GM12892 (cell line): ENCODE measurements around the gene KRT79.

ENCODE experiments used
- DNase-seq: peaks from one replicate; pipeline ENCODE4 v3.0.0; 2011; ENCODE audit not compliant: insufficient read length
- FAIRE-seq: peaks from 2 replicates; lab custom pipeline; 2011; peaks lifted over from hg19 to GRCh38; lab: Jason Lieb, UNC
- POLR2A ChIP-seq: IDR thresholded peaks from 2 replicates; pipeline ENCODE4 v1.6.1; 2011; ENCODE audit warnings: low read depth, low read length, control low read depth
- POLR2AphosphoS5 ChIP-seq: IDR thresholded peaks from 2 replicates; pipeline ENCODE4 v1.6.1; 2011; ENCODE audit warnings: low read depth, low read length, control low read depth
- TAF1 ChIP-seq: IDR thresholded peaks from 2 replicates; pipeline ENCODE4 v1.6.1; 2011; ENCODE audit warnings: low read depth, mild to moderate bottlenecking, control low read depth, low read length, borderline replicate concordance

The KRT79 gene

GRCh38 chr12:52851787-52852186 lies 17.7 kb upstream of the KRT79 start:
- FAIRE-seq, result no peak
- TF ChIP-seq POLR2A, result no peak
- TF ChIP-seq POLR2AphosphoS5, result no peak
- TF ChIP-seq TAF1, result no peak
- no peak for DNase-seq

DNA sequence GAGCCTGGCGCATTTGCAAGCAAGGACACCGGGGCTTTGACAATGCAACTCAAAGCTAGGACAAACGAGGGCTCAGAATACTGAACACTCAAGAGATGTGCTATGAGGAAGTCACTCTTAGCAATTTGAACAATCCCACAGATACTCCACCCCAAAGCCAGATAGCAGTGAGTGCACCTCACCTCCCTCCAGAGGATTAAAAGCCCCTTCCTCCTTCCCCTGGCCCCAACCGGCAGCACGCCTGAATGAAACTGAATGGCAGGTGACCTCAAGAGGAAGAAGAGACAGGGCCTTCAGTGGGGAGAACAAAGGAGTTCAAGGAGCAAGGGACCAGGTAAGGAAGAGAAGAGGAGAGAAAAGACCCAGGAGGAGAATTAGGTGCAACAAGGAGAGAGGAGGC lies 16.6 kb upstream of the KRT79 start:
- FAIRE-seq (no peak), DNase-seq (no peak)
- no peak for TF ChIP-seq POLR2AphosphoS5

- no peak for FAIRE-seq
- TF ChIP-seq TAF1 (no peak), POLR2AphosphoS5 (no peak), POLR2A (no peak)
- no peak for DNase-seq
Observed at GRCh38 chr12:52849511-52849910, 15.4 kb upstream of the KRT79 start.

DNA sequence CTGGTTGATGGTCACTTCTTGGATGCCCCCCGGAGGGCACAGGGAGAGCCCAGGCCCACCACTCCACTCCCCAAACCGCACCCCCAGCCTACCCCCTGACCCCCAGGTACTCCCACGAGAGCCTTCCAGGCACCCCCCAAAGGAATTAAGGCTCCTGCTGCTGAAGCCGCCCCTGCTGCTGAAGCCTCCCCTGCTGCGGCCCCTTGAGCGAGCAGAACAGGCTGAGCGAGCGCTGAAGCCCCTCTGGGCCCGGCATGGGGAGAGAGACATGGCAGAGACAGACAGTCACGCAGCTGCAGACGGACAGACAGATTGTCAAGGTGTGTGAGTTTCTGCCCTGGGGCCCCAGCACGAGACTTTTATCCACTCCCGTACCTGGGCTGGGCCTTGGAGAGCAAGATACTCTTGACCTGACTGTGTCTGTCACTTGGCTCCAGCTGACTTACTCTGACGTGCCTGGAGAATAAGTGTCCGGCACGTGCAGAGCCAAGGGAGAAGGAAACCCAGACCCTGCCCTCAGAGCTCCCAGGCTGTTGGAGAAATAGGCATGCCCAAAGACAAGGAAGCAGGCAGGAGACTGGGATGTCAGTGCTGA lies 14.6 kb upstream of the KRT79 start, which contains the start of gene KRT78:
KRT78 (minus strand) TSS at position 334 of the 595 bp plus-strand sequence; CDS start at position 270, 64 bp downstream.
- TF ChIP-seq POLR2A, result no peak
- no peak for TF ChIP-seq POLR2AphosphoS5
- no peak for TF ChIP-seq TAF1
- FAIRE-seq, result no peak
- DNase-seq, result no peak

- FAIRE-seq (no peak), DNase-seq (no peak)
- TF ChIP-seq POLR2A, result no peak
- TF ChIP-seq POLR2AphosphoS5, result no peak
- no peak for TF ChIP-seq TAF1
Observed at GRCh38 chr12:52847335-52848102, 13.4 kb upstream of the KRT79 start.

GRCh38 chr12:52846356-52846970 lies 12.4 kb upstream of the KRT79 start:
- FAIRE-seq, result no peak
- no peak for DNase-seq
- no peak for TF ChIP-seq TAF1

DNA sequence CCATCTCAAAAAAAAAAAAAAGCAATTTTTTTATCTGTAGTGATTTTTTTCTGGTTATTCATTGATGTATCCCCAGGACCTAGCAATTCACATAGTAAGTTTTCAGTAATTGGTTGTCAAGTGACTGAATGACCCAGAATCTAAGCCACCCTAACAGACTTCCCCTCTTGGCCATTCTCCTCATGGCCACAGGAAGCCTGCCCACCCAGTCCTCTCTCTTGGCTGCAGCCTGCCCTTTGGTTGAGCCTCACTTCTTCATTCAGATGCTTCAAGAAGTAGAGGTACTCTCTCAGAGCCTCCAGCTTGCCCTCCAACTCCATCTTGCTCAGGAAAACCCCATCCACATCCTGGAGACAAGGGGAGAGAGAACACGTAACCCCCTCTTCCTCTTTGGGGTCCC lies 11.8 kb upstream of the KRT79 start:
- TF ChIP-seq POLR2AphosphoS5 (no peak), POLR2A (no peak), TAF1 (no peak)
- no peak for DNase-seq

GRCh38 chr12:52844386-52844785 lies 10.3 kb upstream of the KRT79 start:
- FAIRE-seq, result no peak
- TF ChIP-seq POLR2AphosphoS5, result no peak
- no peak for DNase-seq

More for the DNA sequence above, 11.8 kb upstream of the KRT79 start:
- no peak for FAIRE-seq

- no peak for DNase-seq
- no peak for TF ChIP-seq POLR2AphosphoS5
- no peak for FAIRE-seq
Observed at GRCh38 chr12:52839436-52840105, 5.5 kb upstream of the KRT79 start.

- DNase-seq (no peak), FAIRE-seq (no peak)
Observed at GRCh38 chr12:52838609-52839435, 4.7 kb upstream of the KRT79 start.

More at GRCh38 chr12:52838609-52839435, 4.7 kb upstream of the KRT79 start:
- TF ChIP-seq POLR2AphosphoS5 (no peak), TAF1 (no peak), POLR2A (no peak)
